LNCaP clone FGC (cell line): ENCODE measurements around the gene GID8.

Experiments used
- DNase-seq: peaks from one replicate; pipeline ENCODE4 v3.0.0-alpha.2; 2011; ENCODE audit warnings: low read depth
- H3K4me3 ChIP-seq: 2 replicates; pipeline ENCODE4 v1.5.1; 2011; ENCODE audit warnings: mild to moderate bottlenecking, low read depth, low read length, control low read depth
- CTCF ChIP-seq: IDR thresholded peaks from 2 replicates; pipeline ENCODE4 v1.5.1; 2012; ENCODE audit warnings: mild to moderate bottlenecking; ENCODE audit not compliant: control insufficient read depth, insufficient read depth; ENCODE audit errors: extremely low read depth

GID8 gene

GRCh38 chr20:62908971-62909791, 28.8 kb upstream of the GID8 start:
- TF ChIP-seq CTCF, result no peak
- H3K4me3 ChIP-seq, result no peak overlapping the region
- no peak for DNase-seq

- no peak overlapping the region for H3K4me3 ChIP-seq
- no peak for DNase-seq
- TF ChIP-seq CTCF, result no peak
Observed at GRCh38 chr20:62910217-62910766, 27.7 kb upstream of the GID8 start.

- no peak for DNase-seq
- TF ChIP-seq CTCF, result no peak
- no peak overlapping the region for H3K4me3 ChIP-seq
Observed at GRCh38 chr20:62910777-62911497, 27.0 kb upstream of the GID8 start.

GRCh38 chr20:62911701-62912280, 26.2 kb upstream of the GID8 start:
- TF ChIP-seq CTCF, result no peak
- H3K4me3 ChIP-seq, result no peak overlapping the region
- DNase-seq, result no peak

GRCh38 chr20:62913043-62913630, 24.8 kb upstream of the GID8 start:
- no peak for TF ChIP-seq CTCF
- H3K4me3 ChIP-seq, result no peak overlapping the region
- no peak for DNase-seq

- no peak overlapping the region for H3K4me3 ChIP-seq
- no peak for DNase-seq
- TF ChIP-seq CTCF, result no peak
Observed at GRCh38 chr20:62914436-62914835, 23.5 kb upstream of the GID8 start.
